ENCODE results near the gene ZNF609.

ZNF609 gene

GRCh38 chr15:64547275-64547674 is 86.9 kb downstream of the ZNF609 start:
- no peak for DNase-seq

- no peak for DNase-seq
These were observed 87.9 kb downstream of the ZNF609 start for GRCh38 chr15:64548235-64548634.

DNA sequence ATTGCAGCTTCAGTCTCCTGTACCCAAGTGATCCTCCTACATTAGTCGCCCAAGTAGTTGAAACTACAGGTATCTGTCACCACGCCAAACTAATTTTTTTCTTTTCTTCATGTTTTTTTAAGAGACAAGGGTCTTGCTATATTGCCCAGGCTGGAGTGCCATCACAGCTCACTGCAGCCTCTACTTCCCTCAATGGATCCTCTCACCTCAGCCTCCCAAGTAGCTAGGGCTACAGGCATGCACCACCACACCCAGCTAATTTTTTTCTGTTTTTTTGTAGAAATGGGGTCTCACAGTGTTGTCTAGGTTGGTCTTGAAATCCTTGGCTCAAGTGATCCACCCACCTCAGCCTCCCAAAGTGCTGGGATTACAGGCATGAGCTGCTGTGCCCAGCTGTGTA is 89.5 kb downstream of the ZNF609 start:
- DNase-seq: no peak

DNA sequence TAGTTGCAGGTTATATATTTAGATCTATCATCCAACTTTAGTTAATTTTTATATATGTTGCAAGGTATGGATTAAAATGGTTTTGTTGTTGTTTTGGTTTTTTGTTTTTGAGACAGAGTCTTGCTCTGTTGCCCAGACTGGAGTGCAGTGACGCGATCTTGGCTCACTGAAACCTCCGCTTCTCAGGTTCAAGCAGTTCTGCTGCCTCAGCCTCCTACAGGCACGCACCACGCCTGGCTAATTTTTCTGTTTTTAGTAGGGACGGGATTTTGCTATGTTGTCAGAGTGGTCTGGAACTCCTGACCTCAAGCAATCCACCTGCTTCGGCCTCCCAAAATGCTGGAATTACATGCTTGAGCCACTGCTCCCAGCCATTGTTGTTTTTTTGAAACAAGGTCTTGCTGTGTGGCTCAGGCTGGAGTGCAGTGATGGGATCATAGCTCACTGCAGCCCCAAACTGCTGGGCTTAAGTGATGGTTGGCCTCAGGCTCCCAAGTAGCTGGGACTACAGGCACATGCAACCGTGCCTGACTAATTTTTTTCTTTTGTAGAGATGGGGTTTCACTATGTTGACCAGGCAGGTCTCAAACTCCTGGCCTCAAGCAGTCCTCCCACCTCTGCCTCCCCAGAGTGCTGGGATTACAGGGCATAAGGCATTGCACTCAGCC is 92.0 kb downstream of the ZNF609 start:
- no peak for DNase-seq

- no peak for DNase-seq
These were observed 98.2 kb downstream of the ZNF609 start for GRCh38 chr15:64558460-64559179.

- no peak for DNase-seq
These were observed 98.9 kb downstream of the ZNF609 start for GRCh38 chr15:64559243-64559642.

GRCh38 chr15:64560501-64560900 is 100.1 kb downstream of the ZNF609 start:
- DNase-seq: no peak

DNA sequence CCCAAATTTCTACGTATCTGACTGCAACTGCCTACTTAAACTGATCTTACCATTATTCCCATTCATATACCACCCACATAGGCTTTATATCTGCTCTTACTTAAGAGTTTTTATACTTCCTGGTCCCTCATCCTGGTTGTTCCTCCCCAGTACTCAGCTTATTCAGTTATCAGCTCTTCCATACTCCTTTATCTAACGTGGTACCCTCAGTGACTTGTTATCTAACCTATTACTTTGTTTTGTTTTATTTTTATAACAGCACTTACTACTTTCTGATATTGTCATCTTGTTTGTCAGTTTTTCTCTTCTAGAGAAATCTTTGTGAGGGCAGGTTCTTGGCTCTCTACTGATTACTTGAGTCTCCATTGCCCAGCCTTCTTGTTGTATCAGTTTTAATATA is 100.6 kb downstream of the ZNF609 start:
- no peak for DNase-seq

- DNase-seq: no peak
These were observed 101.7 kb downstream of the ZNF609 start for GRCh38 chr15:64562003-64562640.

GRCh38 chr15:64566102-64566501 is 105.7 kb downstream of the ZNF609 start:
- no peak for DNase-seq

- DNase-seq: no peak
These were observed 106.5 kb downstream of the ZNF609 start for GRCh38 chr15:64566629-64567427.

GRCh38 chr15:64568765-64569164 is 108.4 kb downstream of the ZNF609 start:
- no peak for DNase-seq

- DNase-seq: no peak
These were observed 111.5 kb downstream of the ZNF609 start for GRCh38 chr15:64571857-64572291.

- DNase-seq: no peak
These were observed 112.5 kb downstream of the ZNF609 start for GRCh38 chr15:64572856-64573255.

- DNase-seq: no peak
These were observed 114.1 kb downstream of the ZNF609 start for GRCh38 chr15:64574301-64575017.

DNA sequence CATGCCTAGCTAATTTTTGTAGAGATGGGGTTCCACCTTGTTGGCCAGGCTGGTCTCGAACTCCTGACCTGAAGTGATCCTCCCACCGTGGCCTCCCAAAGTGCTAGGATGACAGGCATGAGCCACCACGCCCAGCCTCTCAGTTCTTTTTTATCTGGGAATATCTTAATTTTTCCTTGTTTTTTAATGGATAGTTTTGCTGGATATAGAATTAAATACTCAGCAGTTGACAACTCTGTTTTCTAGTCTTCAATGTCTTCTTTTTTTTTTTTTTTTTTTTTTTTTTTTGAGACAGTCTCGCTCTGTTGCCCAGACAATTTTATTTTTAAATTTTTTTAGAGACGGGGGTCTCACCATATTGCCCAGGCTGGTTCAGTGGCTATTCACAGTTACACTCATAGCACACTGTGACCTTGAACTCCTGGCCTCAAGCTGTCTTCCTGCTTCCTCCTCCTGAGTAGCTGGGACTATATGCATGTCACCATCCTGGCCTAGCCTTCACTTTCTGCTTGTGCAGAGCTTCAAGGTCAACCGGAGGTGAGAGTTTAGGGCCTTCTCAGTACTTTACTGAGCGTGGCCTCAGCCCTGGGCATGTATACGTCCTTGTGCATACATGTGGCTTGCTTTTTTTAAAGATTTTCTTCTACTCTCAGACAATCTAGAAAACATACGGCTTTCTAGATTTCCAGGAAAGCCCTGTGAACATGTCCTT is 120.5 kb downstream of the ZNF609 start:
- DNase-seq: no peak

DNA sequence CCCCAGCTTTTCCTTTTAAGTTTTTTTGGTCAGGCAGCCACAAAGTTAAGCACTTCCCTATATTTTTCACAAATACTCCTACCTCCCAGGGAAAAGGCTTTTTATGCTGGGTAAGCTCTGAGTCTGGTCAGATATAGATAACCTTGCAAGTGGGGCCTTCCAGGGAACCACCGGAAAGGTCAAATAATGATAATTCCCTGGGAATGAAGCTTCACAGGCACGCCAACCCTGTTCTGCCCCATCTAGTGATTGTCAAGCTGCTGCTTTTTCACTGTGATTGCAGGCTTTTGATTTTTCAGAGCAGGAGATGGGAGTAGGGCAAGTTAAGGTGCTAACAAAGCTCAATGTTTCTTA is 121.0 kb downstream of the ZNF609 start:
- DNase-seq: no peak

GRCh38 chr15:64582202-64582601 is 121.8 kb downstream of the ZNF609 start:
- DNase-seq: no peak

DNA sequence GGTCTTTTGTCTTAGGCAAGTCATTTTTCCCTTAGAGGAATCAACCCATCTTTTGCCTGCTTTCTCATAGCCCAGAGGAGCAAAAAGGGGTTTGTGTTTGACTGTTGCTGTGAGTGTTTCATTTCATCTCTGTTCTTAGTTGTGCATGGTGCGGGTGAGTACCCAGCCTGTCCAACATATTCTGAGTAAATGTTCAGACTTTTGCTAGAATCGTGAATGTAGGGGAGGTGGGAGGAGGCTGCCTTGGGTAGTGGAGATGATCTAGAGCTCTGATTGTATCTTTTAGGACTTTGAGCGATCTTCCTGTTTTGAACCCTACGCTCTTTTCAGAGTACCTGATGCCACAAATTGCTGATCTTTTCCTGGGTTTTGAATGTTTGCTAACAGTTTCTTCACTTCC is 123.1 kb downstream of the ZNF609 start:
- DNase-seq: no peak

GRCh38 chr15:64583983-64584382 is 123.6 kb downstream of the ZNF609 start:
- DNase-seq: no peak

DNA sequence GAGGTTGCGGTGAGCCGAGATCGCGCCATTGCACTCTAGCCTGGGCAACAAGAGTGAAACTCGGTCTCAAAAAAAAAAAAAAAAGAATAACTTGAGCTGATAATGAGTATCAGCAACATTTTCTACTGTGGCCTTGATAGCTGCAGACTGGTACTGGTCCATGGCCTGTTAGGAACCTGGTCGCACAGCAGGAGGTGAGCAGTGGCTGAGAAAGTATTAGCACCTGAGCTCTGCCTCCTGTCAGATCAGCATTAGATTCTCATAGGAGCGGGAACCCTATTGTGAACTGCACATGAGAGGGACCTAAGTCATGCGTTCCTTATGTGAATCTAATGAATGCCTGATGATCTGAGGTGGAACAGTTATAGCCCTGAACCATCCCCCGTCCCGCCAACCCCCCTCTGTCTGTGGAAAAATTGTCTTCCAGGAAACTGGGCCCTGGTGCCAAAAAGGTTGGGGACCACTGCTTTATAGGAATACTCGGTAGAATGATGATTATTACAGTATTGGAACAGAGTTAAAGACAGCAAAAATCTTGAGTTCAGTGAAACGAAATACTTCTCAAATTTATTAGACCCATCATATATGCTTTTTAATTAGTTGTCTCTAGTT is 126.0 kb downstream of the ZNF609 start:
- DNase-seq: no peak

DNA sequence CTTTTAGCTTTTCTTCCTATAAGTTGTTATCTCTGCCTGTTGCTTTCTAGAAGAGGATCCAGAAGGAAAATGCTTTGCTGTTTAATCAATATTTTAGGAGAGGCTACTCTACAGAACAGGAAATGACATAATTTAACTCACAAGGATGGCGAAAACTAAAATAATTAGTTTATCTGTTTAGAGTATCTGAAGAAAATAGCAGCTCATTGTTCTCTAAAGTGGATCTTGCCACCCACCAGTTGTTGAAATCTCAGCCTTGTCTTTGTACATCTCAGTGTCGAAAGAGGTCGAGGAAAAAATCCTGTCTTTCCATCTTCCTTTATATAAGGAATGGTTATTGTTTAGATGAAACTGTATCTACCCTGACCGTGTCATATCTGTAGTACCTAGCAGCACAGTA is 126.6 kb downstream of the ZNF609 start:
- no peak for DNase-seq
